Fibroblast of the conjunctiva (primary cell): ENCODE results near the gene S100A14.
"Not testable (repeated sequence)": the region's sequence is repeated elsewhere in the genome, so short reads cannot be mapped to it uniquely, and the experiment has no call there.

Source experiments
- DNase-seq: peaks from one replicate; pipeline ENCODE4 v3.0.0-alpha.2; 2010; ENCODE audit warnings: low read depth

S100A14 gene

GRCh38 chr1:153616144-153616916, at the start of gene S100A14:
TSS of gene S100A14 (minus strand) at chr1:153616325. CDS start at chr1:153615858, 467 bp downstream.
- no peak for DNase-seq

- DNase-seq: no peak
These were observed 47.1 kb upstream of the S100A14 start for GRCh38 chr1:153663211-153663610.

DNA sequence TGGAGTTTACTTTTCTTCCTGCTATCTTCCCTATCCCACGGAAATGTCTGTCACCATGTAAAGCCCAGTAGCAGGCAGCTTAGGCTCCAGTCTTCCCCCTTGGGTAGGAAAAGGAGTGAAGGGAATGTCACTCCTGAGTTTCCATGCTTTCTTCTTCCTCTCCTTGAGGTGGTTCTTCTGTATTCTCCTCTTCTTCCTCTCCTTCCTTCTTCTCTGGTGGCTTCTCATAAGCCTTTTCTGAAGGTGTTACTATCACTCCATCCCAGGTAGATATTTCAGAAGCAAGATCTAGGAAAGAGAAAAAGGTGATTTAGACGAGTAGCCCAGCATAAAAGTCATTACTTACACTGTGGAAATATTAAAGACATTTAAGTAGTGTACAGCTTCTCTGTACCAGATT, 46.1 kb upstream of the S100A14 start:
- no peak for DNase-seq

DNA sequence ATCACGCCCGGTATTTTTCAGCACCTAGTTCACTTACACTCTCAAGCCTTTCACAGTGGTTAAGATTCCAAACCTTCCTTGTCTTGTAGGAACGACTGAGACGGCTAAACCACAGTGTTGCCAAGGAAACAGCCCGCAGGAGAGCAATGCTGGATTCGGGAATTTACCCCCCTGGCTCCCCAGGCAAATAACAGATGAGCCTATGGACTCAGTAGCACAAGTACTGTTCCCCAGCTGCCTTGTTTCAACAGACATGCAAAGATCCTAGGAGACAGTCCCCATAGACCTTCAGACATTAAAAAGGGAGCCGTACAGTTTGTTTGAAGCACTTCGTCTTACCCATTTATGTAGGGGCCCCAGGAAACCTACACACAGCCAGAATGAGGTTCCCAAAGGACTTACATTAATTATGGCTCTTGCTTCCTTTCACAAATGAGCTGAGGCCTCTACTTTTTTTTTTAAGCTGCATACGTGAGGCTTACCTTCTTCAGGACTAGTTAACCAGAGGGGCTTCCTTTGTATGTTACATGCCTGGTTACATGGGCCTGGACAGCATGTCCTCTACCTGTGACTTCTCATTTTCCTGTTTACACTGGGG, 45.1 kb upstream of the S100A14 start:
- DNase-seq: no peak

GRCh38 chr1:153659656-153660055, 43.5 kb upstream of the S100A14 start:
- no peak for DNase-seq

DNA sequence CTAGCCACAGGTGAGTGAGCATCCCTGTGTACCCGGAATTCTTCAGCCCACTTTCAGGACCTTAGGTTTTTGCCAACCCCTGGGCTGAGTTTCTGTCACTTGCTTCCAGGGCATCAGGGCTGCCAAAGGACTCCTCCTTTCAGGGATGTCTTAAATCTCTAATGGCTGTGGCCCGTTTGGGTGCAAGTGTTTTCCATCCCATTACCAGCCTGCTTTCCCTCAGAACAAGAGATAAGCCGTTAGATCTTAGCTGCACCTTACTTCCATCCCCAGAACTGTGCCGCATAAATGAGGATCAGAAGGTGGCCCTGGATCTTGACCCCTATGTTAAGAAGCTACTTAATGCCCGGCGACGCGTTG, 43.0 kb upstream of the S100A14 start:
- DNase-seq: no peak

- DNase-seq: peak; percentile 68
These were observed 42.5 kb upstream of the S100A14 start, which contains the start of gene SNAPIN for GRCh38 chr1:153658400-153659174. TSS of gene SNAPIN (plus strand) at chr1:153658703. CDS start at chr1:153658744, 41 bp downstream.

DNA sequence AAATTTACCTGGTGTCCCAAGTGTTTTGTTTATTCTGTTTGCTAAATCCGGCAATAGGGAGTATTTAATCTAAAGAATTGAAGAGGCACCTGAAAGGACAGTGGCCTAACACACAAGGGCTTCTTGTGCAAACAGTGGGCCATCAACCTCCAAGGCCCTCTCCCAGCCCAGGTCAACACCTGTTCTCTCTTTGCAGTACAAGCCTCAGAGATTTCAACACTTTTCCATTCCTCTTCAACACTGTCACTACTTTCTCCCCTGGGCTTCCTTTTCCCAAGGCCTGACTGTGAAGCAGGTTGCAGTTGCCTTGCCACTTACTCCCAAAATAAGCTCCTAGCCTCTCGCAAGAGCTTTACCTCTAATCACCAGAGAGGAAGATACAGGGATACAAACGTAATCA, 39.2 kb upstream of the S100A14 start:
- DNase-seq: no peak

DNA sequence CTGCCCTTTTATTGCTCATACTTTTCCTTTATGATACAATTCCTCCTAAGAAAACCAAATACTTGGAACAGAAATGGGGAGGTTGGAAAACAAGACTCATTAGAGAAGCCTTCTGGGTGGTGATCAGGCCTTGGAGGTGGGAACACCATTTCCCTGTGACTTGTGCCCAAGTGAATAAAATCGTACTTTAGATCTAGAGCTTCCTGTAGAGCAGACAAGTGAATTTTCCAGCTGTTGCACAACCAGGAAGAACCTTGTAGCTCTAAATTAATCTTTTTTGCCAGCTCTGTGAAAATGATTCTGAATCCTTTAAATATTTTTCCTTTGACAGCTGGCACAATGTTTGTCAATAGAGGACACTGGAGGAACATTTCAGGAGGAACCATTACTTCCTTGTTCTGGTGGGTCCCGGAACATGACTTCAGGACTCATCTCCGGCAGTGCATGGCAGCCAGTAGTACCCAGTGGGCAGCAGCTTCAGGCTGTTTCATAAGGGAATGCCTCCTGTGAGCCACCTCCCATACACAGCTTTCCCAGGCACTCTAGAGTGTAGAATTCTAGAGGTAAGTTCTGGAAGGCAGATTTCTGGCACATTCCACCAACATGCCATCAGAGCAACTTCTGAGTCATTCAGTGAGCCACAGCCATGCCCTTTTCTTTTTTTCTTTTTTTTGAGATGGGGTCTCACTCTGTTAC, 36.8 kb upstream of the S100A14 start:
- no peak for DNase-seq

DNA sequence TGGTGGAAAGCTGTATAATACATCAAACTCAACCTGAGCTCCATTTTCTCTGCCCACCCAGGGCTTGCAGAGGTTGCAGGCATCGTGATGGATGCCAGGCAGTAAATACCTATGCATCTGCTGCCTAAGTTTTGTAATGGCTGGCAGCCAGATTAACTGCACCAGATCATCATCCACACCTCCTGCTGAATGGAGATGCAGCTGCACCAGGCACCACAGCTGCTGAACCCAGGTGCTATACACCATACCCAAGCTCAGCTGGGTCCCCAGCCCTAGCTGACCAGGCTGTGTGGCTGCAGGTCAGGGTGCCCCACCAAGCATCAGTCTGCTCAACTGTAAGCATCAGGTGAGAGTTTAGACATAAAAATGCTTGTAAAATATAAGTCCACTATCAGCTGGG, 35.6 kb upstream of the S100A14 start:
- DNase-seq: no peak

GRCh38 chr1:153649863-153650235, 33.7 kb upstream of the S100A14 start:
- no peak for DNase-seq

- DNase-seq: no peak
These were observed 33.2 kb upstream of the S100A14 start for GRCh38 chr1:153649137-153649862.

- DNase-seq: no peak
These were observed 32.0 kb upstream of the S100A14 start for GRCh38 chr1:153648000-153648643.

- no peak for DNase-seq
These were observed 31.2 kb upstream of the S100A14 start for GRCh38 chr1:153647346-153647714.

DNA sequence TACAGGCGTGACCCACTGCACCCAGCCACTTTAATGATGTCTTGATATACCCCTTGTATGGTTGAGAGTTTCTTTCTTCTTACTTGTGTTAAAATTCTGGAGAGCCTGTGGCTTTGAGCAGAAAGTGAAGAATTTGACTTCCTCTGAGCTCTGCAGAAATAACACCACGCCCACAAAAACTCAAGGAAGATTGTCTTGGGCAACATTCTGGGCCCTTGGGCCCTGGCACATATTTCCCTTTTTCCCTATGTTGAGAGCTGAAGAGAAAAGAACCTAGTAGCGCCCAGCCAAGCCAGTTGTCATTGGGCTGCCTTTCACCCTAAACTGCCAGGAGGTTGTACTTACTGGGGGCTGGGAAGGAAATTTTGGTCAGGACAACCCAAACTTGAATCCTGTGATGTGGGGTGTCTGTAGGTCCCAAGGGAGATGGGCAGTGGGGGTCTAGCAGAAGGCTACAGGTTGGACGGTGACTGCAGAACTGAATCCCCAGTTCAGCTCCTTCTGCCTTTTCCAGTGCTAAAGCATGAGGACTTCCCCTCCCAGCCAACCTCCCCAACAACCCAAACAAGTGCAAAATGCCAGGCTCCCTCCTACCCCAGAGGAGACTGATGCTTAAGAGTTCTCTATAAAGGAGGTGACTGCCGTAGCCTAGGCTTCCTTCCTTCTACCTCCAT, 30.7 kb upstream of the S100A14 start:
- no peak for DNase-seq

- DNase-seq: no peak
These were observed 27.7 kb upstream of the S100A14 start for GRCh38 chr1:153643816-153644215.

- DNase-seq: no peak
These were observed 27.0 kb upstream of the S100A14 start for GRCh38 chr1:153643100-153643499.

- no peak for DNase-seq
These were observed 26.0 kb upstream of the S100A14 start for GRCh38 chr1:153642161-153642560.

- DNase-seq: no peak
These were observed 24.7 kb upstream of the S100A14 start for GRCh38 chr1:153640861-153641260.

- DNase-seq: not testable (repeated sequence)
These were observed 24.1 kb upstream of the S100A14 start for GRCh38 chr1:153640213-153640612.

GRCh38 chr1:153639280-153639679, 23.2 kb upstream of the S100A14 start:
- DNase-seq: no peak
